NCI-H524 (cell line): ENCODE measurements around the gene SETD2.
"Not testable (repeated sequence)": the region's sequence is repeated elsewhere in the genome, so short reads cannot be mapped to it uniquely, and the experiment has no call there.

Experiments used
- DNase-seq, 2 experiments: peaks; one replicate each; lab custom pipeline; 2025; lab: John Stamatoyannopoulos, UW

SETD2 gene

GRCh38 chr3:47098910-47099309 lies 65.0 kb downstream of the SETD2 start:
- DNase-seq, result no peak

- DNase-seq, result no peak
Observed at GRCh38 chr3:47097864-47098263, 66.0 kb downstream of the SETD2 start.

- DNase-seq, result no peak
Observed at GRCh38 chr3:47096959-47097358, 67.0 kb downstream of the SETD2 start.

- DNase-seq, result no peak
Observed at GRCh38 chr3:47092090-47092489, 71.8 kb downstream of the SETD2 start.

GRCh38 chr3:47089630-47090029 lies 74.3 kb downstream of the SETD2 start:
- DNase-seq, result no peak

GRCh38 chr3:47086071-47086470 lies 77.8 kb downstream of the SETD2 start:
- no peak for DNase-seq

- DNase-seq, result no peak
Observed at GRCh38 chr3:47083786-47084185, 80.1 kb downstream of the SETD2 start.

GRCh38 chr3:47082519-47082918 lies 81.4 kb downstream of the SETD2 start:
- DNase-seq, result no peak

GRCh38 chr3:47079432-47079831 lies 84.5 kb downstream of the SETD2 start:
- DNase-seq, result no peak

GRCh38 chr3:47073685-47074084 lies 90.2 kb downstream of the SETD2 start:
- DNase-seq, result no peak

GRCh38 chr3:47070770-47071169 lies 93.1 kb downstream of the SETD2 start:
- no peak for DNase-seq

- not testable (repeated sequence) for DNase-seq
Observed at GRCh38 chr3:47066259-47066658, 97.7 kb downstream of the SETD2 start.

- no peak for DNase-seq
Observed at GRCh38 chr3:47065681-47066080, 98.2 kb downstream of the SETD2 start.

GRCh38 chr3:47065058-47065457 lies 98.9 kb downstream of the SETD2 start:
- no peak for DNase-seq

- no peak for DNase-seq
Observed at GRCh38 chr3:47057212-47057671, 106.7 kb downstream of the SETD2 start.

GRCh38 chr3:47056705-47057104 lies 107.2 kb downstream of the SETD2 start:
- no peak for DNase-seq

GRCh38 chr3:47054412-47054811 lies 109.5 kb downstream of the SETD2 start:
- no peak for DNase-seq

- DNase-seq, result no peak
Observed at GRCh38 chr3:47047673-47048072, 116.2 kb downstream of the SETD2 start.

GRCh38 chr3:47047069-47047468 lies 116.8 kb downstream of the SETD2 start:
- DNase-seq, result no peak

GRCh38 chr3:47042231-47042791 lies 121.6 kb downstream of the SETD2 start:
- DNase-seq, result no peak

GRCh38 chr3:47041114-47041513 lies 122.8 kb downstream of the SETD2 start:
- DNase-seq, result no peak

GRCh38 chr3:47037302-47037701 lies 126.6 kb downstream of the SETD2 start:
- DNase-seq, result not testable (repeated sequence)

- no peak for DNase-seq
Observed at GRCh38 chr3:47036145-47036544, 127.8 kb downstream of the SETD2 start.

- DNase-seq, result no peak
Observed at GRCh38 chr3:47035645-47036044, 128.3 kb downstream of the SETD2 start.
